ENCODE data around the gene NDUFV2.
"Not testable (repeated sequence)": the region's sequence is repeated elsewhere in the genome, so short reads cannot be mapped to it uniquely, and the experiment has no call there.

NDUFV2 gene

DNA sequence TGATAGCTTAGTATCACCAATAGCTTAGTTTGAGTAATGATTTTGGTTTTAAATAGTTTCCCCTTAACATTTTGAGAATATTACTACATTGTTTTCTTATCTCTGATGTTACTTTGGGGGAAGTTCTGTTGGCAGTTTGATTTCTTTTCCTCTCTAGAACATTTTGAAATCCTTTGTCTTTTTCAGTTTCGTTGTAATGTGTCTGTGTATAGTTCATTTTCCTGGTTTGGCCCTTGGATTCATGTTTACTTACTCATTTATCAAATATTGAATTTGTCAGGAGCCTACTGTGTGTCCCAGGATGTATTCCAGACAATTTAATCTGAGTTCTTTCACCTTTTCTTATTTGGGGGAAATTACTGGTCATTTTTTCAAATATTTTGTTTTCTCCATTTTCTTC is 50.8 kb downstream of the NDUFV2 start:
- no peak for DNase-seq (ENCODE audit: low spot score)

DNA sequence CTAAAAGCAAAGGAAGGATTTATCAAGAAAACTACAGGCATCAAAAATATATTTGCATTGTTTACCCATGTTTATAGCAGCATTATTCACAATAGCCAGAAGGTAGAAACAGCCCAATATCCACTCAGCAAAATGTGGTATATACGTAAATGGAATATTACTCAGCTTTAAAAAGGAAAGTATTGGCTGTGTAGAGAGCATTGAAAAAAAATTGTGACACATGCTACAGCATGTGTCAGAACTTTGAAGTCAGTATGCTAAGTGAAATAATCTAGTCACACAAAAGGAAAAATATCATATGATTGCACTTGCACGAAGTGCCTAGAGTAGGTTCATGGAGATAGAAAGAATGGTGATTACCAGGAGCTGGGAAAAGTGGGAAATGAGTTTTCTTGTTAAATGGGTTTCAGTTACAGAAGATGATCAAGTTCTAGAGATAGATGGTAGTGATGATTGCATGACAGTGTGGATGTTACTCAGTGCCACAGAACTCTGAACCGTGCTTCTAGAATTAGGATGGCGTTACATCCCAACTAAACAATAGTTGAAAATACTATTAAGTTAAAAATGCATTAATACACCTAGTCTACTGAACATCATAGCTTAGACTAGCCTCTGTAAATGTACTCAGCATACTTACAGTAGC is 54.2 kb downstream of the NDUFV2 start:
- no peak for DNase-seq (ENCODE audit: low spot score)

DNA sequence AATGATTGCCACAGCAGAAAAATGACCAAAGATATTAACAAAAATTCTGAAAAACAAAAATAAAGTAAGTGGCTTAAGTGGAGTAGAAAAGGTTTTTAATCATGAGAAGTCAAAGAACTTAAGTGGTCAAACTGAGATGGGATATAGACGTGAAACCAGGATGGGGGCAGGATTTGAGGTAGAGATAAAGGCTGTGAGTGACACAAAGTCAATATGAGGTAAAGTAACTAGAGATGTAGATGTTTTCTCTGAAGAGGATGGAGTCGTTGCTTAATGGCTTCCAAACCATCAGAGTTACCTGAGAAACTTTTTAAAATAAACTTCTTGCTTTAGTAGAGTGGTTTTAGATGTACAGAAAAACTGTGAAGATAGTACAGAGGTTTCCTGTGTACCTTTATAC is 55.3 kb downstream of the NDUFV2 start:
- DNase-seq (ENCODE audit: low spot score), result no peak

DNA sequence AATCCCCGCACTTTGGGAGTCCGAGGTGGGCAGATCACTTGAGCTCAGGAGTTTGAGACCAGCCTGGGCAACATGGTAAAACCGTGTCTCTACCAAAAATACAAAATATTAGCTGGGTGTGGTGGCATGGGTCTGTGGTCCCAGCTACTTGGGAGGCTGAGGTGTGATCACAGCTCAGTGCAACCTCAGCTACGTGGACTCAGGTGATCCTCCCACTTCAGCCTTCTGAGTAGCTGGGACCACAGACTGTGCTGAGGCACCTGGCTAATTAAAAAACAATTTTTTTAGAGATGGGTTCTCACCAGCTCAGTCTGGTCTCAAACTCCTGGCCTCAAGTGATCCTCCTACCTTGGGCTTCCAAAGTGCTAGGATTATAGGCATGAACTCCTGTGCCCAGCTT is 57.5 kb downstream of the NDUFV2 start:
- DNase-seq (ENCODE audit: low spot score), result no peak

DNA sequence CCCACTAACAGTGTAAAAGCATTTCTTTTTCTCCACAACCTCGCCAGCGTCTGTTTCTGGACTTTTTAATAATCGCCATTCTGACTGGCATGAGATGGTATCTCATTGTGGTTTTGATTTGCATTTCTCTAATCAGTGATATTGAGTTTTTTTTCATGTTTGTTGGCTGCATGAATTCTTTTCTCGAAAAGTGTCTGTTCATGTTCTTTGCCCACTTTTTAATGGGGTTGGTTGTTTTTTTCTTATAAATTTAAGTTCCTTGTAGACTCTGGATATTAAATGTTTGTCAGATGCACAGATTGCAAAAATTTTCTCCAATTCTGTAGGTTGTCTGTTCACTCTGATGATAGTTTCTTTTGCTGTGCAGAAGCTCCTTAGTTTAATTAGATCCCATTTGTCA is 60.2 kb downstream of the NDUFV2 start:
- not testable (repeated sequence) for DNase-seq (ENCODE audit: low spot score)

DNA sequence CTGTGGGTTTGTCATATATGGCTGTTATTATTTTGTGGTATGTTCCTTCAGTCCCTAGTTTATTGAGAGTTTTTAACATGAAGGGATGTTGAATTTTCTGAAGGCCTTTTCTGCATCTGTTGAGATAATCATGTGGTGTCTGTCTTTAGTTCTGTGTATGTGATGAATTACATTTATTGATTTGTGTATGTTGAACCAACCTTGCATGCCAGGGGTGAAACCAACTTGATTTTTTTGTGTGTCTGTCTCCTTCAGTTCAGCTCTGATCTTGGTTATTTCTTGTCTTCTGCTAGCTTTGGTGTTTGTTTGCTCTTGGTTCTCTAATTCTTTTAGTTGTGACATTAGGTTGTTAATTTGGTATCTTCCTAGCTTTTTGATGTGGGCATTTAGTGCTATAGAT is 61.6 kb downstream of the NDUFV2 start:
- not testable (repeated sequence) for DNase-seq (ENCODE audit: low spot score)

DNA sequence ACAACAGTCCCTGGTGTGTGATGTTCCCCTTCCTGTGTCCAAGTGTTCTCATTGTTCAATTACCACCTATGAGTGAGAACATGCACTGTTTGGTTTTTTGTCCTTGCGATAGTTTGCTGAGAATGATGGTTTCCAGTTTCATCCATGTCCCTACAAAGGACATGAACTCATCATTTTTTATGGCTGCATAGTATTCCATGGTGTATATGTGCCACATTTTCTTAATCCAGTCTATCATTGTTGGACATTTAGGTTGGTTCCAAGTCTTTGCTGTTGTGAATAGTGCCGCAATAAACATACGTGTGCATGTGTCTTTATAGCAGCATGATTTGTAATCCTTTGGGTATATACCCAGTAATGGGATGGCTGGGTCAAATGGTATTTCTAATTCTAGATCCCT is 63.4 kb downstream of the NDUFV2 start:
- not testable (repeated sequence) for DNase-seq (ENCODE audit: low spot score)

DNA sequence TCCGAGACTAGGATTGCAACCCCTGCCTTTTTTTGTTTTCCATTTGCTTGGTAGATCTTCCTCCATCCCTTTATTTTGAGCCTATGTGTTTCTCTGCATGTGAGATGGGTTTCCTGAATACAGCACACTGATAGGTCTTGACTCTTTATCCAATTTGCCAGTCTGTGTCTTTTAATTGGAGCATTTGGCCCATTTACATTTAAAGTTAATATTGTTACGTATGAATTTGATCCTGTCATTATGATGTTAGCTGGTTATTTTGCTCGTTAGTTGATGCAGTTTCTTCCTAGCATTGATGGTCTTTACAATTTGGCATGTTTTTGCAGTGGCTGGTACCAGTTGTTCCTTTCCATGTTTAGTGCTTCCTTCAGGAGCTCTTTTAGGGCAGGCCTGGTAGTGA is 67.0 kb downstream of the NDUFV2 start:
- DNase-seq (ENCODE audit: low spot score), result not testable (repeated sequence)

DNA sequence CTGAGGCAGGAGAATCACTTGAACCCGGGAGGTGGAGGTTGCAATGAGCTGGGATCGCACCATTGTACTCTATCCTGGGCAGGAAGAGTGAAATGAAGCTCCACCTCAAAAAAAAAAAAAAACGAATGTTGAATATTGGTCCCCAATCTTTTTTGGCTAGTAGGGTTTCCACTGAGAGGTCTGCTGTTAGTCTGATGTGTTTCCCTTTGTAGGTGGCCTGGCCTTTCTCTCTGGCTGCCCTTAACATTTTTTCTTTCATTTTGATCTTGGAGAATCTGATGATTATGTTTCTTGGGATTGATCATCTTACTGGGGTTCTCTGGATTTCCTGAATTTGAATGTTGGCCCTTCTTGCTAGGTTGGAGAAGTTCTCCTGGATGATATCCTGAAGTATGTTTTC is 69.4 kb downstream of the NDUFV2 start:
- not testable (repeated sequence) for DNase-seq (ENCODE audit: low spot score)

DNA sequence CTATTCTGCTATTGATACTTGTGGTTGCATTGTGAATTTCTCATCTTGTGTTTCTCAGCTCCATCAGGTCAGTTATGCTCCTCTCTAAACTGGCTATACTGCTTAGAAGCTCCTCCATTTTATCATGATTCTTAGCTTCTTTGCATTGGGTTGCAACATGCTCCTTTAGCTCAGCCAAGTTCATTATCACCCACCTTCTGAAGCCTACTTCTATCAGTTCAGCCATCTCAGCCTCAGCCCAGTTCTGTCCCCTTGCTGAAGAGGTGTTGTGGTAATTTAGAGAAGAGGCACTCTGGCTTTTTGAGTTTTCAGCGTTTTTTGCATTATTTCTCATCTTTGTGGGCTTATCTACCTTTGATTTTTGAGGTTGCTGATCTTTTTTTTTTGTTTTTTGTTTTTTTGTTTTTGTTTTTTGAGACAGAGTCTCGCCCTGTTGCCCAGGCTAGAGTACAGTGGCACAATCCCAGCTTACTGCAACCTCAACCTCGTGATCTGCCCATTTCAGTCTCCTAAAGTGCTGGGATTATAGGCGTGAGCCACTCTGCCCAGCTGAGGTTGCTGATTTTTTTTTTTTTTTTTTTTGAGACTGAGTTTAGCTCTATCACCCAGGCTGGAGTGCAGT is 70.1 kb downstream of the NDUFV2 start:
- no peak for DNase-seq (ENCODE audit: low spot score)

DNA sequence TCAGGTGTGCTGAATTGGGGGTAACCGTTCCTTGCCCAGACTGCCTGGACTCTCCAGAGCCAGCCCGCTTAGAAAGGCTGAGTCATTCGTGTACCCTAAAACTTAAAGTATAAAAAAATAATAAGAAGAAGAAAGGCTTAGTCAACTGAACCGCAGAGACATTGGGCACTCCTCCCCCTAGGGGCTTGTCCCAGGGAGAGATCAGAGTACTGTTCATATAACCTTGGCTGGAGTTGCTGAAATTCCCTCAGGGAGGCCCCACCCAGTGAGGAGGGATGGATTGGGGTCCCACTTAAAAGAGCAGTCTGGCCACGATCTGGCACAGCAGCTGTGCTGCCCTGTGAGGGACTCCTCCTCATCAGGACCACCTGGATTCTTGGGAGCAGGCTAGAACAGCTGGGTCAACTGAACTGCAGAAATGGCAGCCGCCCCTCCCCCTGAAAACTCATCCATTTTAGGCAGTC is 71.3 kb downstream of the NDUFV2 start:
- DNase-seq (ENCODE audit: low spot score), result no peak

DNA sequence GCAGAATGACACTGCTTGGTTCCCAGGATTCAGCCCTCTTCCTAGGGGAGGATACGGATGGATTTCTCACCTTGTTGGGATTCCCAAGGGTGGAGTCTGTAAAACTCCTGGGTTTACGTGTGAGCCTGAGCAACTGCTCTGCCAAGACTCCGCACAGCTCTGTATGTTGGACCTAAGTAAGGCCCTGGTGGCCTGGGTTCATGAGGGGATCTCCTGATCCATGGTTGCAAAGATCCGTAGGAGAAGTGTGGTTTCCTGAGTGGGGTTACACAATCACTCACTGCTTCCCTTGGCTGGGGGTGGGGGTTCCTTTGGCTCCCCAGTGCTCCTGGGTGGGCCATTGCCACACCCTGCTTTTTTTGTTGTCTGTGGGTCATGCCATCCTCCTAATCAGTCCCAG is 71.8 kb downstream of the NDUFV2 start:
- no peak for DNase-seq (ENCODE audit: low spot score)

DNA sequence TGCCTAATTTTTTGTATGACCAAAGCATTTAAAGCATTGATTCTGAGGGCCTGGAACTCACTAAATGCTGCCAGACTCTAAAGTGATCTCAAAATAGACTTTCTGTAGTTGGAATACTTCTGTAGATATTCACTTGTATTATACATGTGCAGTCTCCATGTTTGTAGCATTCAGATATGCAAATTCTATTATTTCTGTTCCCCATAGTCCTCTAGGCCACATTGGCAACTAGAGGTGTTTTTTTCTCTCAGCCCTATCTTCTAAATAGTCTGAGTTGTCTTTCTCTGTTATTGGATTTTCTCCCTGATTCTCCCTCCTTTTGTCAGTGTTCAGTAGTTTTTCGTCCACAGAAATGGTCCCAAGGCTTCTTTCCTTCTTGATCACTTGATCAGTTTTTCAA is 72.6 kb downstream of the NDUFV2 start:
- DNase-seq (ENCODE audit: low spot score), result no peak

DNA sequence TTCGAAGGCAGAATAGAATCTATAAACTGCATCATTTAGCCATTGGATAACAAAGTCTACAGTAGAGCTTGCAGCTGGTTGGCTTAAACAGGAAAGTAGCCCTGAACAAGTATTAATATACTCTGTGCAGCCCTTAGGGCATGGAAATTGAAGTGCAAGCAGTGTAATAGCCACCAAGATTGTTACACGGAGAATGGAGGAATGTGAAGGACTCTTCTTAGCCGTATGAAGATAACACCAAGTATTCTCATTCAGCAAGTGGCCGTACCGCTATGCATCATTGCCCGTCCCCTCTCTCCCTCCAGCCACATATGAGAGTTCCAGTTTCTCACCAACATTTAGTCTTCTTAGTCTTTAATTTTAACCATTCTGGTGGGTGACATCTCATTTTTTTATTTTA is 74.5 kb downstream of the NDUFV2 start:
- no peak for DNase-seq (ENCODE audit: low spot score)

DNA sequence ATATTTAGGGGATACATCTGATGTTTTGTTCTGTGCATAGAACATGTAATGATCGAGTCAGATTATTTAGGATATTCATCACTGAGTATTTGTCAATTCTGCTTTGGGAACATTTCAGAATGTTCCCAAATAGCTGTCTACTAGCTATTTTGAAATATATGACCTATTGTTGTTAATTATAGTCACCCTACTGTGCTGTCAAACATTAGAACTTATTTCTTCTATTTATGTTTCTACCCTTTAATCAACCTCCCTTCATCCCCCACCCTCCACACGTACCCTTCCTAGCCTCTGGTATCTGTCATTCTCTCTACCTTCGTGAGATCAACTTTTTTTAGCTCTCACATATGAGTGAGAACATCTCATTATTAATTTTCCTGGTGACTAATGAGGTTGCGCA is 75.0 kb downstream of the NDUFV2 start:
- no peak for DNase-seq (ENCODE audit: low spot score)

DNA sequence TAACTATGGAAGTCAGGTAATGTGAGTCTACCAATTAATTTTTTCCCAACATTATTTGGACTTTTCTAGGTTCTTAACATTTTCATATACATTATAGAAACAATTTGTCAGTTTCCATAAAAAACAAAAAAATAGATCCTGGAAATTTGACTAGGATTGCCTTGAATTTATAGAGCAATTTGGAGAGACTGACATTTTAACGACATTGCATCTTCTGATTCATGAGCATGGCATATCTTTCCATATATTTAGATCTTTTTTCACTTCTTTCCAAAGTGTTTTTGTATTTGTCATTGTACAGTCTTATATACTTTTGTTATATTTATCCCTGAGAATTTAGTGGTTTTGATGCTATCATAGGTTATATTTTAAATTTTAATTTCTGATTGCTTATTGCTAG is 76.1 kb downstream of the NDUFV2 start:
- DNase-seq (ENCODE audit: low spot score), result no peak

DNA sequence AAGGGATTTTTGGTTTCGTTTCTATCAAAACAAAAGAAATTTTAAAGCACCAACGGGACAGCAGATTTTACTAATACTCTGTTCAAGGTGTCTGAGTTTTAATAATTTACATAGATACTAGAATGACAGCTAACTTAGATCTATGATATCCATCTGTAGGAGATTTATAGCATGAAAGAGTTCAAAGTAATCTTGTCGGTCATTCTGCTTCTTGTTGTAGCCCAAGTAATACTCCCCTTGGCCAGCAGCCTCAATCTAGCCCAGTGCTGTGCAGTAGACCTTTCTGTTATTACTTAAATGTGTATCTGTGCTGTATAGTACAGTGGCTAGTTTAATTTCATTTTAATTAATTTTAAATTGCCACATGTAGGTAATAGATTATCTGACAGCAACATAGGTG is 78.8 kb downstream of the NDUFV2 start:
- DNase-seq (ENCODE audit: low spot score), result no peak

DNA sequence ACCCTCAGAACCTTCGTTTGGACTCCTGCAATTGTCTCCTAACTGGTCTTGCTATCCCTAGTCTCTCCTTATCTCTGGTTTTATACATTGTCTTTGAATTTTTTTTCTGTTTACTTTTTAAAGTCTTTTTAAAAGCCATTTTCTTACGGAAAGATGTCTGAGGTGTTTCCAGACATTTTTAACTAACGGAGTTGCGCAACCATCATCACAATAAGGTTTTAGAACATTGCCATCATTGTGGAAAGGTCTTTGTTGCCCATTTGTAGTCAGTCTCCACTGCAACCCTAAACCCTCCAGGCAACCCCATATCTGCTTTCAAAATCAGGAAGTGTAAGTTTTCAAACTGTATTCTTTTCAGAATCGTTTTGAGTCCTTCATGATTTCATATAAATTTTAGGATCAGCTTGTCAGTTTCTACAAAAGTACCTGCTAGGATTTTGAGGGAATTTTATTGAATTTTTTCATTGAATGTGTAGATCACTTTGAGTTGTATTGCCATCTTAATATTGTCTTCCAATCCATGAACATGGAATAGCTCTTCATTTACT is 80.4 kb downstream of the NDUFV2 start:
- no peak for DNase-seq (ENCODE audit: low spot score)

Measured in Ammon's horn (tissue), 1 donor.